C4-2B (cell line): ENCODE data around the gene ATG2B.

Source experiments
- H3K27ac ChIP-seq: fragments of 450-650 bp; 2 replicates; pipeline ENCODE4 v1.5.1; 2017
- ZFX ChIP-seq: fragments of 450-650 bp; IDR thresholded peaks from 2 replicates; pipeline ENCODE4 v1.6.1; 2017
- TF ChIP-seq, protein P1 (sequence below): fragments of 450-650 bp; conservative IDR thresholded peaks from 2 replicates; pipeline ENCODE4 v1.5.1; 2017; ENCODE audit warnings: mild to moderate bottlenecking

ATG2B gene

GRCh38 chr14:96271421-96271762 lies 91.7 kb downstream of the ATG2B start:
- H3K27ac ChIP-seq = no peak overlapping the region
- TF ChIP-seq, protein P1, sequence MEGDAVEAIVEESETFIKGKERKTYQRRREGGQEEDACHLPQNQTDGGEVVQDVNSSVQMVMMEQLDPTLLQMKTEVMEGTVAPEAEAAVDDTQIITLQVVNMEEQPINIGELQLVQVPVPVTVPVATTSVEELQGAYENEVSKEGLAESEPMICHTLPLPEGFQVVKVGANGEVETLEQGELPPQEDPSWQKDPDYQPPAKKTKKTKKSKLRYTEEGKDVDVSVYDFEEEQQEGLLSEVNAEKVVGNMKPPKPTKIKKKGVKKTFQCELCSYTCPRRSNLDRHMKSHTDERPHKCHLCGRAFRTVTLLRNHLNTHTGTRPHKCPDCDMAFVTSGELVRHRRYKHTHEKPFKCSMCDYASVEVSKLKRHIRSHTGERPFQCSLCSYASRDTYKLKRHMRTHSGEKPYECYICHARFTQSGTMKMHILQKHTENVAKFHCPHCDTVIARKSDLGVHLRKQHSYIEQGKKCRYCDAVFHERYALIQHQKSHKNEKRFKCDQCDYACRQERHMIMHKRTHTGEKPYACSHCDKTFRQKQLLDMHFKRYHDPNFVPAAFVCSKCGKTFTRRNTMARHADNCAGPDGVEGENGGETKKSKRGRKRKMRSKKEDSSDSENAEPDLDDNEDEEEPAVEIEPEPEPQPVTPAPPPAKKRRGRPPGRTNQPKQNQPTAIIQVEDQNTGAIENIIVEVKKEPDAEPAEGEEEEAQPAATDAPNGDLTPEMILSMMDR = no peak
- no peak for TF ChIP-seq ZFX

GRCh38 chr14:96270565-96271420 lies 92.3 kb downstream of the ATG2B start:
- no peak overlapping the region for H3K27ac ChIP-seq
- no peak for TF ChIP-seq ZFX
- TF ChIP-seq, protein P1 = no peak

- TF ChIP-seq, protein P1 = no peak
- TF ChIP-seq ZFX = no peak
- no peak overlapping the region for H3K27ac ChIP-seq
Measured at GRCh38 chr14:96269359-96269710, 93.8 kb downstream of the ATG2B start.

DNA sequence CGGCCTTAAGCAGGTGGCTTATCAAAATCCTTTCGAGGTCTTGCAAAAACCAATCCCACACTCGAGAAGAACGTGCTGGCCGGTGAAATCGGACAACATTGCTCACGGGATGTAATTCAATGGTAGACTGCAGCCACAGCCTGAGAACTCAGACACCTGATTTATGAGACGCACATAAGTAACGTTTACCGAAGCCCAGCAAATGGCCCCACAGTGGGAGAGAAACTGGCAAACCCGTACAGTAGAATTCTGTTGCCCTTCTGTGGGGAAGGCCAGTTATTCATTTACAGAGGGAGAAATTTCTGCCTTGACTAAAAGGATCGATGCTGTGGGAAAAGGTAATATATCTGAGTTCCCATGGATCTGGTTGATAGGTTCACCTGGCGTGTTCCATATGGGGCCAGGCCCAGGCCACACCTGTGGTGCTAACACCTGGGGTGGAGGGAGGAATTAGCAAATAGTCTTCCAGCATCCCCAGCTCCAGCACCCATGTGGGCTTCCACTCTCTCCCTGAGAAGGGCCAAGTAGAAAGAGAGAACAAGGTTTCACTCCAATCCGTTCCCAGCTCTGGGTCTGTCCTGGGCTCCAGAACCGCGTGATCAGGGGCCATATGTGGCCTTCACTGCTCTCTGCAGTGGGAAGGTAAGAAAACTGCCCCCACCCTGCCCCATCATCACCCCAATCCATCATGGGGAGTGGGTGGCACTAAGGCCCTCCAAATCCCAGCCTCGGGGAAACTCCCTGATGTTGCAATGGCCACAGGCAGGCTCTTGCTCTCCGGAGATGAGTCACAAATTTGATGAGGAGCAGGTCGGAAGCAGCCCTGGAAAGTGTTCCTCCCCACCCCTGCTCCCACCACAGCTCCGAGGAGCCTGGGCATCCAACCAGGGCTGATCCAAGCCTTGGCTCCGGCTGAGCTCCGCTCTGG lies 94.4 kb downstream of the ATG2B start:
- H3K27ac ChIP-seq = no peak overlapping the region
- no peak for TF ChIP-seq ZFX
- TF ChIP-seq, protein P1 = no peak

GRCh38 chr14:96267916-96268315 lies 95.2 kb downstream of the ATG2B start:
- no peak overlapping the region for H3K27ac ChIP-seq
- TF ChIP-seq, protein P1 = no peak
- TF ChIP-seq ZFX = no peak

GRCh38 chr14:96267336-96267735 lies 95.8 kb downstream of the ATG2B start:
- TF ChIP-seq, protein P1 = no peak
- TF ChIP-seq ZFX = no peak
- no peak overlapping the region for H3K27ac ChIP-seq
